Measurements from ENCODE around the gene PTPRN2.
"Not testable (repeated sequence)": the region's sequence is repeated elsewhere in the genome, so short reads cannot be mapped to it uniquely, and the experiment has no call there.

Gene PTPRN2

DNA sequence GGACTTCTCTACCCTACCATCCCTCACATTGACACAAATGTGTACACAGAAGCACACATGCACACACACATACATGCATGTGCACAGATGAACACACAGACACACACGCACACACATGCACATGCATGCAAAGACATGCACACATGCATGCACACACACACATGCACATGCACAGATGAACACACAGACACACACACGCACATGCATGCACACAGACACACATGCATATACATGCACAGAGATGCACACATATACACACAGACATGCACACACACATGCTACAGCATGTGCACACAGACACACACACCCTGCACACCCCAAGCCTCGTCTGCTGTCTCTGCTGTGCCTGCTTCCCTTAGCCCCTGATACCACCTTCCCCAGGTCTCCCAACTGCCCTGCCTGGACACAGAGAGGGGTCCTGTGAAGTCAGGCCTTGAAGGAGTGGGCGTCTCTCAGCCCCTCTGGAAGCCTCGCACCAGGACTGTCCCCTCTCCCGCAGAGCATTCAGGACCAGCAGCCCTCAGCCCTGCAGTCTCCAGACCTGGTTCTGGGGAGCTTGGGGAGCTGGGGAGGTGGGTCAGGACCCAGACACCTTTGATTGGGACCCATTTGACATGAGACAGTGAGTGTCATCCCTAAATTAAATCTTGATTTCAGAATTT is 1069.0 kb downstream of the PTPRN2 start:
- DNase-seq: no peak

DNA sequence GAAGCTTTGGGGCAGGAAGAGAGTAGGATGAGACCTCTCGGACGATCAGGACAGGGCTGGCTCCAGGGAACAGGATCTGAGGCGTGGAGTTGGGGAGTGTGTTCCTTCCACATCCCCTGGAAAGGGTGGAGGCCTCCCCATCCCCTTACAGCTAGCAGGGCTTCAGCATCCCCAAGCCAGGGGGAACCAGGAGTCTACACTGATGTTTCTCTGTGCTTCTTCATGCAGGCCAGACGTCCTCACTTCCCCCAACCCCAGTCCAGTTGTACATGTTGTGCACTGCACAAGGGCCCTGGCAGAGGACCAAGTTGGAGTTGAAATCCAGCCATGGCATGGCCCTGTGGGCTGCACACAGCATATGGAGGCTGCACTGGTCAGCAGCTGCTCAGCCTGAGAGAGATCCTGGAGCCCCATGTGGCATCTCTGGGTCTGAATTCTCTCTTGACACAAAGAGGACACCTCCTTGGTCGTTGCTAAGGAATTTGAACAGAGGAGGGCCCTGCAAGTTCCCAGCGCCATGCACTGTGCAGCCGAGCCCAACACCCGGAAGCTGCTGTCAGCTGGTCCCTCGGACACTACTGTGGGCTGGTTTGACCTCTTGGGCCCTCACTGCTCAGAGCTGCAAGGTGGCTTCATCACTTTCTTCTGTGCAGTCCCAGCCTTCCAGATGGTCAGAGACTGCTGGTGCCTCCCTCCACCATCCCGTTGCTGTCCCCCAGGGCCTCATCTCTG is 1069.7 kb downstream of the PTPRN2 start:
- no peak for DNase-seq

DNA sequence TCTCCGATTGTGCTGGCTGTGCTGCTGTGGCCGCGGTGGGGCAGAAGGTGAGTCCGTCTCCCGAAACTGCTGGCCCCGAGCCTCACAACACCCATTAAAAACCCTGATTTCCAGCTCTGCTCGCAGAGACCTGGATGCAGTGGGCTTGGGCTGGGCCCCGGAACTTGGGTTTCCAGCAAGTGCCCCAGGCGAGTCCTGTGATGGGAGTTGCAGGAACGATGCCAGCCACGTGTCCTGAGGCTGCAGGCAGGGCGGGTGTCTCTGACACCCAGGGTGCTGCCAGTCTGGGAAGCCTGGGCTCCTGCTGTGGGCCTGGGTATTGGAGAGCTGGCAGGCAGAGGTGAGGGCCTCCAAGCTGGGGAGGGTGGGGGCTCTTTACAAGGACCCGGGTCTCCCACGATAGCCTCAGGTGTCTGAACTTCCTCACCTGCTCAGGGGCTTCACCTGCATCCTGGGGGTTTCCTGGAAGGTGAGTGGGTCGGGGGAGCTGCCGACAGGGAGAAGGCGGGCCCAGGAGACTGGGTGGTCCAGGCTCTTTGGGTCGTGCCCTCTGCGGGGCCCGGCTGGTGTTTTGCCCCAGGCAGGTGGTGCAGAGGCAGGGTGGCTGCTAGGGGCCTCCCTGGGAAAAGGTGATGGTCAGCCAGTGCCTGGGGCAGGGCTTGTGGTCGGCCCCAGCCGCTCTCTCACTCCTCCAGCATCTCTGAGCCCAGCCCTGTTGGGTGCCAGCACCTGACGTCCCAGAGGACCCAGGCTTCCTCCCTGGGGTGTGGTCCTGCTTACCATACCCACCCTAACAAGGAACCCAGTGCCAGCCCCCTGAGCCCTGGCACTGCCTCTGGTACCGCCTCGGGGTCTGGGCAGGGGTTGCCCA is 1070.5 kb downstream of the PTPRN2 start:
- DNase-seq: no peak

DNA sequence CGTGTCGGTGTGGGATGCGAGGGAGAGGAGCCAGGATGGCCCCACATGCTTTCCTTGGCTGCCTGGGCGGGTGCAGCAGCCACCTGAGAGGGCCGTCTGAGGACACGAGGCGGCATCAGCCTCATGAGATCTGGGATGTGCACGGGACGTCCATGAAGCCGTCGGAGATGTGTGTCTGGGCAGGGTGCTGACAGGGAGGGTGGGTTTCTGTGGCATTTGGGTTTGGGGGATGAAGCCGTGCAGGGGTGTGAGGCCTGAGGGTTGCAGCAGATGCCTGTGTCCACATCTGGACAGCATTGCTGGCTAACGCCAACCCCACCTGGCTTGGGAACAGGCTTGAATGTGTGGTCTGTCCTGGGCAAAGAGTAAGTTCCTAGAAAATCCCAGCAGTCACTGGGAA is 1071.3 kb downstream of the PTPRN2 start:
- no peak for DNase-seq

DNA sequence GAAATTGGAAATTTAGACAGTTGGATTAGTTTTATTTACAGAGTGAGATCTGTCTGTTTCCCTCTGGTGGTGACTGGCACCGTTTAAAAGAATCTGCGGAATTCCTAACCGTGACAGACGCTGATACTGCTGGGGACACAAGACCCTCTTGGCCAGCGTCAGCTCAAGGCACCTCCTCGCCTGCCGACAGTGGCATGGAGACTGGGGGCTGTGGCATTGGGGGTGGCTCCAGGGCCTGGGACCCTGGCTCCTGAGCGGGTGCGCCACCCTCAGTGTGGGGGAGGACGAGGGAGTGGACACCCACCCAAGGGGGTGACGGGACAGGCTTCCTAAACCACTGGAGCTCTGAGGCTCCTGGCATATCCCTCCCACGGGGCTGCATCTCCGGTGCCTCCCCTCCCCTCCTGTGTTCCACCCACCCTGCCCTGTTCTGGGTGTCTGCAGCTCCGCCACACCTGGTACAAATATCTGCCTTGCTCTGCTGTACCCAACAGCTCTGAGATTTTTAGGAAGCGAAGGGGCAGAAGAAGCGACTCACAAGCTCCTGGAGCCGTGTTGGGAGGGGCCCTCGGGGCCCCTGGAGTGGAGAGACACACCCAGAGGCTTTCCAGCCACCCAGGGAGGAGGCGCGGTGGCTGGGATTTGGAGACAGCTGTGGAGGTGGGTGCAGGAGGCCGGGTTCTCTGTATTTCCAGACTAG is 1072.1 kb downstream of the PTPRN2 start:
- no peak for DNase-seq

DNA sequence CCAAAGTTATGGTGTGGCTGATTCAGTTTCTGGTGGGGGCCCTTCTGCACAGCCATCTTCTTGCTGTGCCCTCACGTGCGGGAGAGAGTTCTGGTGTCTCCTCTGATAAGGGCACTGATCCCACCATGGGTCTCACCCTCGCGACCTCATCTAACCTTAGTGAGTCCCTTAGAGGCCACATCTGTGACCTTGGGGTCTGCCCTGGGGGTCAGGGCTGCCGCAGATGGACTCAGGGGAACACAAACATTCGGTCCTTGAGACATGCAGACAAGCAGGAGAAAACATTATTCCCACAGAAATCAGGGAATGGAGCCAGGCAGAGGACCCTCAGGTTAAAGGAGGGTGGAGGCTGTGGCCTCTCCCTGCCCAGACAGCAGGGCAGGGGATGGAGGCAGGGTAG is 1072.9 kb downstream of the PTPRN2 start:
- DNase-seq: no peak

DNA sequence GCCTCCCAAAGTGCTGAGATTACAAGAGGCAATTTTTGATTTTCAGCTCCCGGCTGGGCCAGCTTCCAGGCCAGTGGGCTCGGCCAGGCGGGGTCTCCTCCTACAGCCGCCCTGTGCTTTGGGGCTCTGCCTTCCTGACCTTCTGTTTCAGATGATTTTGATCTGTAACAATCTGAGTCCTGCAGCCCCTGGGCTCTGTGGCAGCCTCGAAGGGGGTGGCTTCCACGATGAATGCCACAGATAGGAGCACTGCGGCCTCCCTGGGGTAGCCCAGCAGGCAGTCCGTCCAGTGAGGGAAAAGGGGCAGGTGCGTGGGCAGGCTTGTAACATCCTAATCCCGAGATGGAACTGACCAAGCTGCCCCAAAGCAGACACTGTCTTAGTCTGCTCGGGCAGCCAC is 1073.3 kb downstream of the PTPRN2 start:
- DNase-seq: no peak

DNA sequence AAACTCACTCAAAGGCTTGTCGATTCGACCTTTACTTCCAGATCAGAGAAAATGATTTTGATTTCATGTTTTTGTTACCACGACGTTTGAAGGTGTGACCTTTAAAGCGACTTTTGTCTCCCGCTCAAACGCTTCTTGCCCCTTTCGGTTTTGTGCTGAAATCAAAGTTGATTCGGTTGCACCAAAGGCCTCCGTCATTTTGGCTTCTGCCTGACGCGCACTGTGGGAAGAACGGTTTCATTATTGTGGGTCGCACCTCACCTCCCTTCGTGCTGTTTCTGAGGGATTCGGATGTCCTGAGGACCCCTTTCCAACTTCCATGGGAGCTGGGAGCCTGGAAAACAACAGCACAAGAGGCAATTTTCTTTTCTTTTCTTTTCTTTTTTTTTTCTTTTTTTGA is 1073.9 kb downstream of the PTPRN2 start:
- no peak for DNase-seq

DNA sequence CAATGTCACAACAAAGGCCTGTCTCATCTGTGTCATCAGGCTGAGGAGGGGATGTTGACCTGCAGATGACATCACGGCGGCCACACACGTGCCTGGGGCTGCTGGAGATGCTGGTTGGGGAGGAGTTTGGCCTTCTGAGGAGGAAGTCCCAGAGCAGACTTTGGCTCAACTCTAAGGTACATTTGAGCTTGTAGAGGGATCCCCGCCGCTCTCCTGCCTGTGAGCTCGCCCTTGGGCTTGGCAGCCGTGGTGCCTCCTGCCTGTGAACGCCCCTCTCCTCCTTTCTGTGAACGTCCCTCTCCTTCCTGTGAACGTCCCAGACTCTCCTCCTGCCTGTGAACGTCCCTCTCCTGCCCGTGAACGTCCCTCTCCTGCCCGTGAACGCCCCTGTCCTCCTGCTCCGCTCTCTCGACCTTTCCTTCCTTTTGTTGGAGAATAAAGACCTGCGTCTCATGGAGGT is 1074.4 kb downstream of the PTPRN2 start:
- no peak for DNase-seq

DNA sequence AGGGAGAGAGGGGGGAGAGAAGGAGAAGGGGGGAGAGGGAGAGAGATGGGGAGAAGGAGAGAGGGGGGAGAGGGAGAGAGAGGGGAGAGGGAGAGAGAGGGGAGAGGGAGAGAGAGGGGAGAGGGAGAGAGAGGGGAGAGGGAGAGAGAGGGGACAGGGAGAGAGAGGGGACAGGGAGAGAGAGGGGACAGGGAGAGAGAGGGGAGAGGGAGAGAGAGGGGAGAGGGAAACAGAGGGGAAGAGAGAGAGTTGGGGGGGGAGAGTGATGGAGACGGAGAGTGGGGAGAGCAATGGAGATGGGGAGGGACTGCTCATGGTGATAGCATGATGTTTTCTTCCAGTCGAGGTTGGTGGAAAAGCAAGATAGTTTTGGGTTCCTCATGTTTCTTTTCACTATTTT is 1078.4 kb downstream of the PTPRN2 start:
- DNase-seq: no peak

DNA sequence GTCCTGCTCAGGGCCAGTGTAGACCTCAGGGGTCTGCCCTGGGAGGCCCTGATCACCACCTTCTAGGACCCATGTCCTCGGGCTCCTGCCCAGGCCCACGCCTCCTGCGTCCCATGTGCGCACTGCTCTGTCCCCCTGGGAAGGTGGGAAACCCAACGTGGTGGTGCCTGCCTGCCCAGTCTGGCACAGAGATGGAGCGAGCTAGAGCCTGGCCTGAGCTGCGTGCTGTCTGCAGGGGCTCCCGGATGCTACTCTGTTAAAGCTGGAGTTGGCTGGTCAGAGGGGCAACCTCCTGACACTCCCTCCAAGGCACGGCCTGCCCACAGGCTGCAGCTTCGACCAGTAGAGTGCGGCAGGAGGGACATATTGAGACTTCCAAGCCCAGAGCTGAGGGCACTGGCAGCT is 1079.1 kb downstream of the PTPRN2 start:
- DNase-seq: no peak

DNA sequence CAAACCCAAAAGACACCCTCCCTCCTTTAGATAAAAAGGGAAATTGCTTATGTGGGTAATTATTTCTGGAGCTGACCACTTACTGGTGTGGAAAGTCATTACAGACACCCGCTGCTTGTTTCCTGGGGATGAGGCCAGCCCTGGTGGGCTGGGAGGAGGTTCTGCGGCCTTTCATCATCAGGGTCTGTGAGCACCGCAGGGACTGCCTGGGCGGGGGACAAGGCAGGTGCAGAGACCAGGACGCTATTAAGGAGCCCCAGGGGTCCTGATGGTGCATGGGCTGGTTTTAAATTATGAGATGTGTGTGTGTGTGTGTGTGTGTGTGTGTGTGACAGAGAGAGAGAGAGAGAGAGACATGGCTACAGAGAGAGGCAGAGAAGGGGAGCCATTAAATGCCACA is 1079.6 kb downstream of the PTPRN2 start:
- DNase-seq: no peak

DNA sequence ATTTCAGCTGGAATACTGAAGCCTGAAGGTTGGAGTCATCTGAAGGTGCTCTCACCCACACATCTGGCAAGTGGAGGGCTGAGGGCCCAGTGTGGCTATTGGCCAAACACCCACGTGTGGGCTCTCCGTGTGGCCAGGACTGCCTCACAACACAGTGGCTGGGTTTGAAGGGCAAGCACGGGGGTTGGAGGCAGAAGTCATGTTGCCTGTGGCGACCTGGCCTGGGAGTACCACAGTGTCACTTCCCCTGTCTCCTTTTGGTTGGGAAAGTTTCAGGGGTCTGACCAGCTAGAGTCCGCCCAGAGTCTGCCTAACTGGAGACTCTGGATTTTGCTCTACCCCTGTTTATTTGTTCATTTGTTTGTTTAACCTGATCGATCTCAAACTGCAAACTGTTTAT is 1081.4 kb downstream of the PTPRN2 start:
- no peak for DNase-seq

DNA sequence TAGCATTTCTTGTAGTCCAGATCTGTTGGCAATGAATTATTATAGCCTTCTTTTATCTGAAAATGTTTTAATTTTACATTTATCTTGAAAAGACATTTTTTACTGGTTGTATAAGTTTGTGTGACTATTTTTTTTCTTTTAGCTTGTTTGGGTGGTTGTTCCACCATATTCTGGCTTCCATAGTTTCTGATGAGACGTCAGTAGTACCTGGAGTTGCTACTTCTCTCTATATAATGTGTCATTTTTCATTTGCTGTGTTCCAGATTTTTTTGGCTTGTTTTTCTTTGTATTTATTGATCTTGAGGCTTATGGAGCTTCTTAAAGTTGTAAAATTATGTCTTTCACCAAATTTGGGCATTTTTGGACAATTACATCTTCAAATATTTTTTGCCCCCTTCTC is 1082.0 kb downstream of the PTPRN2 start:
- no peak for DNase-seq

DNA sequence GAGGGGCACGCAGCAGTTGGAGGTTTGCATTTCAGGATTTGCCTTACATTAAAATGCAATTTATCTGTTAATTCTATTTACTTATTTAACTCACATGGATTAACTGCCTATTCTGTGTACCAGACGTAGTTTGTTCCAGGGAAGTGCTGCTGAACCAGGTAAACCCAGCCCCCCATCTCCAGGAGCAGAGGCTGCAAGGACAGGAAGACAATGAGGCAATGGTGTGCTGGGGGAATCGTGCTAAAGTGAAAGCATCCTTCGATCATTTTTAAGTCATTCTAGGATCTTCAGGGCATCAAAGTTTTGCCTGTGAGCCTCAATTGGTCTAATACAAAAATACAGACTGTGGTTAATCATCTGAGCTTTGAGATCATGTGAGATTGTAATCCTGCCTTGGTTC is 1084.4 kb downstream of the PTPRN2 start:
- no peak for DNase-seq

DNA sequence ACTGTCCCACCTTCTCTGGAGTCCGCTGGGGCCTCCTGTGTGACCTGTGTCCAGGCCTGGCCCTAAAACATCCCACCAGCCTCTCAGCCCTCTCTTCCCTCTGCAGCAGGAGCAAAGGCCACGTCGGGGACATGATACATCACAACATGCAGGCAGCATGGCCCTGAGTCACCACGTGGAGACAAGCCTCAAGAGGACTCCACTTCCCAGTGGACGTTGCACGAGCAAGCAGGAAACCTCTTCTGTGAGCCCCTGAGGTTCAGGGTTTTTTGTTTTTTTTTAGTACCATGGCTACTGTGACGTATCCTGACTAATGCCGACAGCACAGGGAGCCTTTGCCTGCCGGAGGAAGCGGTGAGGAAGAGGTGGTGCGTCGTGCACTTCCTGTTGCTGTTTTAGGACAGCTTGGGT is 1084.9 kb downstream of the PTPRN2 start:
- DNase-seq: no peak

DNA sequence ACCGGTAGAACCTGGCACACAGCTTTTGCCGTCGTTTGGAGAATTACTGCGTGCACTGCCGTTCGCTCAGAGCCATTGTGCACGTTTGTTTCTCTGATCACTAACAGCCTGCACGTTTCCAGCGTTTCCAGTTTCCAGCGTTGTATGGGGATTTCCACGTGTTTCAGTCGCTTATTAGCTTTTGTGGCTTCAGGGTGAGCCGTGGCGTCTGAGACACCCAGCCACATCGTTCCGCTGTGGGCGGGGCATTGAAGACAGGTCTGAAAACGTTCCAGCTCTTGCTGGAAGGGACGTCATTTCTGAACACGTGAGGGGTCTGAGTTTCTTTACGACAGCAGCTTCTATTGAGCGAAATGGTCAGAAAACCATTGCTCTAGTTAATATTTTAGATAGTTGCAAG is 1086.0 kb downstream of the PTPRN2 start:
- DNase-seq: no peak

DNA sequence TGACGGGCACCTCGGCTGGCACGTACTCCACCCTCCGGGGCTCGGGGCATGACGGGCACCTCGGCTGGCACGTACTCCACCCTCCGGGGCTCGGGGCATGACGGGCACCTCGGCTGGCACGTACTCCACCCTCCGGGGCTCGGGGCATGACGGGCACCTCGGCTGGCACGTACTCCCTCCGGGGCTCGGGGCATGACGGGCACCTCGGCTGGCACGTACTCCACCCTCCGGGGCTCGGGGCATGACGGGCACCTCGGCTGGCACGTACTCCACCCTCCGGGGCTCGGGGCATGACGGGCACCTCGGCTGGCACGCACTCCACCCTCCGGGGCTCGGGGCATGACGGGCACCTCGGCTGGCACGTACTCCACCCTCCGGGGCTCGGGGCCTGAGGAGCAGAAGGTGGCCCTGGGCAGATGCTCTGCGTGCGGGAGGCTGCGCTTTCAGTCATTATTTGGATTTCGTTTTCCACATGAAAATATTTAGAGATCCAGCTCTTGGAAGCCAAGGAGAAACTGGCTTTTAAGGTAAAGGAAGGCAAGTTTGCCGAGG is 1086.6 kb downstream of the PTPRN2 start:
- DNase-seq: not testable (repeated sequence)

DNA sequence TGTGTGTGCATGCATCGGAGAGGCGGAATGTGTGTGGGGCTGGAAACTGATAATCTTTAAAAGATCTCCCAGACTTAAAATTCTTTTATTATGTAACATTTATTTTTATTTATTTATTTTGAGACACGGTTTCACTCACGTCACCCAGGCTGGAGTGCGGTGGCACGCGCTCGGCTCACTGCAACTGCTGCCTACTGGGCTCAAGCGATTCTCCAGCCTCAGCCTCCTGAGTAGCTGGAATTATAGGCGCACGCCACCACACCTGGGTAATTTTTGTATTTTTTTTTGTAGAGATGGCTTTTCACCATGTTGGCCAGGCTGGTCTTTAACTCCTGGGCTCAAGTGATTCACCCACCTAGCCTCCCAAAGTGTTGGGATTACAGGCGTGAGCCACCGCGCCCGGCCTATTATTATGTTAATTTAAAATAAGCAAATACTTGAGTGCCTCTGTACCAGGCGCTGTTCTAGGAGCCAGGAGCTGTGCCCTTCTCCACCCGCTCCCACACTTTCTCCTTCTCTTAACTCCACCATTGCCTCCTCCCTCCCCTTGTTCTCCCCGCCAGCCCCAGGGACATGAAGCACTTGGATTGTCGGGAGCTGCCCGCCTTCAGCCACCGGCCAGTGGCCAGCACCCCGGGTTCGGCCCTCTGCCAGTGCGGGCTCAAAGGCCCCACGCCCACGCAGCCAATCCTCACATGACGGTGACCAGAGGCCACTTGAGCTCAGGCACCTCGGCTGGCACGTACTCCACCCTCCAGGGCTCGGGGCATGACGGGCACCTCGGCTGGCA is 1087.3 kb downstream of the PTPRN2 start:
- no peak for DNase-seq

DNA sequence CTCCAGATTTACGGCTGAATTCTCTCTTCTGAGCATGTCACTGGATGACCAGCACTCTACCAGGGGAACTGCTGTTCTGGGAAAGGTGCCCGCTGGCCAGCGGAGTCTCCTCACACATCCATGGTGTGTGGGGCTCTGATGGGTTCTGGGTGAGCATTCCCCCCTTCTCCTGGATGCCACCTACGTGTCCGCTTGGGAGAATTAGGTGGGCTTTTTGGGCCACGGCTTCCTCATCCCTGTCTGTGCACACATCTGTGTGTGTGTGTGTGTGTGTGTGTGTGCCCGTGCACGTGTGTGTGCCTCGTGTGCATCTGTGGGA is 1087.8 kb downstream of the PTPRN2 start:
- no peak for DNase-seq

DNA sequence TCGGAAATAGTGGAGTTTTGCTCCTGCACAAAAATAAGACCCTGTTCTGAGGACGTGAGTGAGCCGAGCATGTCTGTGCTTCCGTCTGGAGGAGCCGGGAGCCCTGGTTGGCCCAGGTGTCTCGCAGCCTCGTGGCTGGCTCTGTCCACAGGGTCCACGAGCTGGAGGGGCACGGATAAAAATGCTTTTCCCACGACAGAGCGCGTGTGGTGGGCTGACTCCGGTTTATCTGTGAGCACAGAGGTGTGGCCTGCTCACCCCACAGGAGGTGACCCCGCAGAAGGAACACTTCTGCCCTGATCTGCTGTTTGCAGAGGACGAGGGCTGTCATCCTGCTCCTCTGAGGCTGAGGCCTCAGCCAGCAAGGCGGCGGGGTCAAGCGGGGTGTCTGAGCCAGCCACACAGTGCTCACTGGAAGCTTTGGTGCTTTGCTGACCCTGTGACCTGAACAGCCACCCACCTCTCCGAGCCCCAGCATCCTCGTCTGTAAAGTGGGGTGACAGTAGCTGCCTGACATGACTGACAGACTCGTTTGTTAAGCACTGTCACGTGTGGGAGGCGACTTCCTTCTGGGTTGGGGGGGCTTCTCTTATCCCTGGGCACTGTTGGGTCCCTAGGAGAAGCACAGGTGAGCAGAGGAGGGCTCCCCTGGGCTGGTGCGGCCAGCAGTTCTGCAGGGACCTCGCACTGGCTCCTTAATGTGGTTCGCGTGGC is 1088.3 kb downstream of the PTPRN2 start:
- no peak for DNase-seq
